CD4-positive, alpha-beta memory T cell (primary cell): ENCODE measurements around the gene TYK2. TPM values are rescaled to one million over a fixed set of nuclear protein-coding genes. Genes with fewer than 3 reads are reported as not detected.
A peak's percentile ranks its signal among the peaks of the same experiment; 100 is the strongest.

Source experiments
- CTCF ChIA-PET: fragments of 350-600 bp; sonication (Branson Sonifier 250); formaldehyde crosslinking; loops from one replicate; lab custom pipeline; 2021; ENCODE audit warnings: inconsistent platforms; ENCODE audit not compliant: partially characterized antibody; lab: Charles Lee
- POLR2A ChIA-PET: fragments of 350-600 bp; sonication (Branson Sonifier 250); formaldehyde crosslinking; loops from one replicate; lab custom pipeline; 2021; ENCODE audit not compliant: partially characterized antibody; lab: Charles Lee
- DNase-seq, 5 donors: peaks; one replicate each; pipeline versions ENCODE4 v3.0.0 to v3.0.0-alpha.2; 2020 to 2022; ENCODE audit warnings: mixed read lengths in 1 of 5
- H3K27ac ChIP-seq: one replicate; pipeline ENCODE4 v1.7.0; 2013; ENCODE audit warnings: low read depth, low read length
- H3K27me3 ChIP-seq: 2 replicates; pipeline ENCODE4 v1.7.0; 2013; ENCODE audit warnings: mild to moderate bottlenecking, low read length, moderate library complexity; ENCODE audit not compliant: insufficient read depth
- H3K36me3 ChIP-seq: 2 replicates; pipeline ENCODE4 v1.7.0; 2013; ENCODE audit warnings: mild to moderate bottlenecking, low read length, moderate library complexity; ENCODE audit not compliant: insufficient read depth
- H3K4me1 ChIP-seq: 2 replicates; pipeline ENCODE4 v1.7.0; 2013; ENCODE audit warnings: mild to moderate bottlenecking, low read length, moderate library complexity; ENCODE audit not compliant: insufficient read depth
- H3K4me3 ChIP-seq, 2 donors: one replicate each; pipeline ENCODE4 v1.7.0; 2013; ENCODE audit warnings: low read length in 2 of 2, mild to moderate bottlenecking in 1 of 2
- H3K9me3 ChIP-seq, 2 donors: one replicate each; pipeline ENCODE4 v1.7.0; 2013; ENCODE audit warnings: low read length in 2 of 2, control low read depth in 1 of 2; ENCODE audit not compliant: control insufficient read depth in 1 of 2
- H3K27ac Mint-ChIP-seq, 7 donors: one replicate each; pipeline ENCODE4 v1.8.0; 2020 to 2021; ENCODE audit warnings: mixed read lengths in 7 of 7, mild to moderate bottlenecking in 6 of 7, inconsistent platforms in 3 of 7, moderate library complexity in 3 of 7
- H3K27me3 Mint-ChIP-seq, 2 donors: one replicate each; pipeline ENCODE4 v1.8.0; 2020 to 2021; ENCODE audit warnings: mixed read lengths in 2 of 2
- H3K36me3 Mint-ChIP-seq, 2 donors: one replicate each; pipeline ENCODE4 v1.8.0; 2020 to 2021; ENCODE audit warnings: mixed read lengths in 2 of 2, inconsistent platforms in 1 of 2, mild to moderate bottlenecking in 1 of 2
- H3K4me1 Mint-ChIP-seq, 4 donors: one replicate each; pipeline ENCODE4 v1.8.0; 2020 to 2021; ENCODE audit warnings: mixed read lengths in 4 of 4, mild to moderate bottlenecking in 1 of 4
- H3K4me3 Mint-ChIP-seq, 8 donors: one replicate each; pipeline ENCODE4 v1.8.0; 2020 to 2021; ENCODE audit warnings: mixed read lengths in 8 of 8, mild to moderate bottlenecking in 7 of 8, moderate library complexity in 6 of 8, inconsistent platforms in 3 of 8
- H3K9me3 Mint-ChIP-seq, 8 donors: one replicate each; pipeline ENCODE4 v1.8.0; 2020 to 2021; ENCODE audit warnings: mixed read lengths in 8 of 8, mild to moderate bottlenecking in 5 of 8, inconsistent platforms in 3 of 8, moderate library complexity in 1 of 8
- intact Hi-C: fragments of 100-400 bp; cut with micrococcal nuclease; formaldehyde crosslinking; loops from one replicate; pipeline ENCODE4 v1.15.1; 2023
- polyA plus RNA-seq, 2 donors: library from polyadenylated mRNA; unstranded; fragments of 300-500 nt; fragmentation: Illumina TruSeq; gene quantifications; one replicate each; pipeline ENCODE4 v1.2.3, GENCODE V29; 2021
- total RNA-seq, 2 experiments: library from RNA; stranded (reverse); gene quantifications; one replicate each; pipeline ENCODE4 v1.2.3, GENCODE V29; 2021

TYK2 gene
- total and polyA plus RNA-seq, 4 experiments from 2014 or later: 33.3 to 314 (median 187) TPM

DNA sequence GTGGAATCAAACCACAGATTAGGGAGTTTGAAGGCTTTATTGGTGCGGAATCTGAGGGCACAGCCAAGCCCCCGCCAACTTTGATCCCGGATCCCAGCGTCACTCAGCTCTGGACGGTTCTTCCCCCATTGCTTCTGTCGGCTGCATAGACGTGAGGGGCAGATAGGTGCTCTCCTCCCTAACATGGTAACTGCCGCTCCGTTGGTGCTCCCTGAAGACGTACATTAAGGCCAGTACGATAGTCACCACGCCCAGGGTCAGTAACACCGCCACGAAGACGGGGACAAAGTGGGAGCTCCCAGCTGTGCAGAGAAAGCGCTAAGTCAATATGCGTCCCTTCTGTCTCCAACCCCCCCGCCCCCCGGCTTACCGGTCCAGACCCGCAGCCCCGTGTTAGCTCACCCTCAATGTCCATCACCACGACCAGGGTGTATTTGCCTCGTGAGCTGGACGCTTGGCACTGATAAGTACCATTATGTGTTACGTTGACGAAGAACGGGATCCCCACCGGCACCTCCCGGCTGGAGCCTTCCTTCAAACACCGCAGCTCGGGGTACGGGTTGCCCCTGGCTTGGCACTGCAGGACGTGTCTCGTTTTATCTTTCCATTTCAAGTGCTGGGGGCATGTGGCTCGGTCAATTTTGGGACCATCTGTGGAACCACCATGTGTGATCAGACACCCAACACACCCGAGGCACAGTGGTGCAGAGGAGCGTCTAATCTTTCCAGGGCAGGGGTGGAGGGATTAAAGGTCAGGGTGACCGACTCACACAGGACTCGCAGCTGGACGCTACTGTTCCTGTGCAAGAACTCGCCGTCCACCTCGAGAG is 46.4 kb downstream of the TYK2 start:
- no peaks in the 10 kb centered on the region for H3K9me3 Mint-ChIP-seq
- Histone ChIP-seq H3K4me1 (peaks cover 52% of the 10 kb centered on the region), H3K27ac (peak overlapping the region; percentile 88), H3K27me3 (no peaks in the 10 kb centered on the region), H3K4me3 (peak overlapping the region; percentile 57 to 73), H3K9me3 (no peaks in the 10 kb centered on the region), H3K36me3 (peaks cover 36% of the 10 kb centered on the region)
- peak overlapping the region; percentile 92 to 99 (median 96) for H3K4me3 Mint-ChIP-seq
- peaks cover 15 to 65% (median 35%) of the 10 kb centered on the region in 4 donors for H3K4me1 Mint-ChIP-seq
- no peak for DNase-seq
- ChIA-PET POLR2A (interaction anchor here (0.6 to 3.6 kb wide), 19 partner anchors 9 to 1820 kb away, joined by 3 to 33 read pairs (median 4); partner anchors contain the start of genes CDC37, DNM2, FDX2 and ICAM1), CTCF (interaction anchor here (0.6 to 1.3 kb wide), 3 partner anchors 54 to 84 kb away, joined by 4 to 6 read pairs (median 4); no protein-coding TSS in a partner anchor)
- H3K36me3 Mint-ChIP-seq: peaks cover 14 to 42% of the 10 kb centered on the region in 2 donors
- H3K27ac Mint-ChIP-seq: peak overlapping the region; percentile 91 to 98 (median 97)
- intact Hi-C loops: loop anchor here (1.0 to 5.0 kb wide), 7 partner anchors 18 to 517 kb away; partner anchors contain the start of genes CDC37, FBXL12, FDX2 and ICAM1
- no peaks in the 10 kb centered on the region for H3K27me3 Mint-ChIP-seq

DNA sequence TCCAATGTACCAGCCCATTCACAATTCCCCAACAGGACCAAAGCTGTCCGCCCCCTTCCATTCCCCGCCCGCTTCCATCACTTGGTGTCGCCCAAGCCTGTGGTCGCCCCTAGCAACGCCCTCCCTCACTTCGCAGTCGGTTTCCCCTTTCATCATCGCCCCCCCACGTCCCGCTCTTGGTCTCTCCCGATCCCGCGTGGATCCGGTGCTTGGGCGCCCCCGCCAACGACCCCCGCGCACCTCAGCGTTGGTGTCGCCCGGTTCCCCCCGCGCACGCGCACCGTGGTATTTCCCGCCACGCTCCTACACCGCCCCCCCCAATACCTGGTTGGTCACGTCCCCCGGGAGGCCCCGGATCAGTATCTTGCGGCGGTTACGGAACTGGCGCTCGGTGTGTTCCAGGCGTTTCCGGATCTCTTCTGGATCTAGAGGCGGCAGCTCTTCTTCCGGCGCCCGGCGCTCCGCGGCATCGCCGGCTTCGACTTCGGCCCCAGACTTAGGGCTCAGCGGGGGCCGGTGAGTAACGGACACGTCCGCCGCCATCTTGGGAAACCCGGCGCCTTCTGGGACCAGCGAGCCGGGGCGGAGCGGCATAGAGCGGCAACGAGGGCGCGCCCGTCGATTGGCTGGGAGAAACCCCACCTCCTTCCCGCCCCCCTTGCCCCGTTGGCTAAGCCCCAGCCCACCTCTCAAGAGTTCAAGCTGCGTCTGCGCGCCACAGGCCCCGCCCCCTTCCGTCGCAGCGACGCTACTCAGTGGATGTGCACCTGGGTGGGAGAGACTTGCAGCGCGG is 47.2 kb downstream of the TYK2 start, which contains the start of gene RAVER1:
Gene RAVER1, minus strand, starts transcription at position 565 of the 793 bp plus-strand sequence. Its CDS starts 22 bp downstream, at position 543.
- Mint-ChIP-seq H3K4me1 (peaks cover 7 to 57% (median 27%) of the 10 kb centered on the region in 4 donors), H3K9me3 (no peaks in the 10 kb centered on the region), H3K27ac (peak within 1 kb of the TSS; percentile 91 to 98 (median 97)), H3K27me3 (no peaks in the 10 kb centered on the region), H3K4me3 (peak within 1 kb of the TSS; percentile 92 to 99 (median 96)), H3K36me3 (peaks cover 10 to 35% of the 10 kb centered on the region in 2 donors)
- Histone ChIP-seq H3K9me3 (no peaks in the 10 kb centered on the region), H3K27ac (peak within 1 kb of the TSS; percentile 88), H3K36me3 (peaks cover 45% of the 10 kb centered on the region), H3K27me3 (no peaks in the 10 kb centered on the region), H3K4me1 (peaks cover 44% of the 10 kb centered on the region), H3K4me3 (peak within 1 kb of the TSS; percentile 73 to 89)
- peak; percentile 97 to 98 (median 98) for DNase-seq
- POLR2A ChIA-PET: interaction anchor here (0.6 to 3.6 kb wide), 19 partner anchors 10 to 385 kb away, joined by 3 to 33 read pairs (median 4); partner anchors contain the start of genes CDC37, DNM2, FDX2 and ICAM1
- intact Hi-C loops: loop anchor here (1.0 to 5.0 kb wide), 7 partner anchors 17 to 516 kb away; partner anchors contain the start of genes CDC37, FBXL12, FDX2 and ICAM1
- CTCF ChIA-PET: interaction anchor here (0.6 to 1.3 kb wide), 3 partner anchors 13 to 83 kb away, joined by 4 to 6 read pairs (median 4); no protein-coding TSS in a partner anchor

DNA sequence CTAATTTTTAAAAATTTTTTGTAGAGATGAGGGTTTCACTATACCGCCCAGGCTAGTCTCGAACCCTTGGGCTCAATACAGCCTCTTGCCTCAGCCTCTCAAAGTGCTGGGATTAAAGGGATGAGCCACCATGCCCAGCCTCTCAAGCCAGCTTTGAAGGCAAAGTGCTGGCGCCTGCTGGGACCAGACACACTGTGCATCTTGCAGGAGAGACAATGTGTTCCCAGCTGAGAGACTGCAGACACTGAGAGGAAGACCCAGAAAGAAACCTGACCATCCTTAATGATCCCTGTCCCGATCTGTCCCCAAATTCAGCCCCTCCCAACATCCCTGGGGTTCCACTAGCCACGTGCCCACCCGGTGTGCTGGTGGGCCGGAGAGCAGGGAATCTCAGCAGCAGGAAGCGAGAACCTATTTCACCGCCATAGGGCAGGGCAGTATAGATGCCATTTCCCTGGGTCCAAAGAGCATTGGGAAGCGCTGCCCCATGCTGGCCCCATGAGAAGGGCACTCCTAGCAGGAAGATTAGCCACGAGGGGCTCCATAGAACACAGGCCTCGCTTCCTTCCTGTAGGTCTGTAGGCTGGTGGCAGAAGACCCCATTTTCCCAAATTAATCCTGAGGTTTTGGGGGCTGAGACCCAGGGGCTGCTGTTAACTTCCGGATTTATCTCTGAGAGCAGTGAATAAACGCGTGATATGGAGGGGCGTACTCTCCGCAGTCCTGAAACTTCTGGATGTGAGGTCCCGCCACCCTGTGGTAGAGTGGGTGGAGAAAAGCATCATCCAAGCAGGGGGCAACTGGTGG is 48.0 kb downstream of the TYK2 start:
- intact Hi-C loops: loop anchor here (2.0 to 5.0 kb wide), 3 partner anchors 44 to 515 kb away; partner anchors contain the start of genes FBXL12, ICAM5 and PPAN
- peaks cover 37% of the 10 kb centered on the region for H3K4me1 ChIP-seq
- Mint-ChIP-seq H3K36me3 (peaks cover 10 to 38% of the 10 kb centered on the region in 2 donors), H3K9me3 (no peaks in the 10 kb centered on the region), H3K4me1 (peaks cover 7 to 54% (median 26%) of the 10 kb centered on the region in 4 donors), H3K4me3 (peak overlapping the region; percentile 92 to 99 (median 96)), H3K27me3 (no peaks in the 10 kb centered on the region), H3K27ac (peak overlapping the region; percentile 91 to 98 (median 97))
- H3K27me3 ChIP-seq: no peaks in the 10 kb centered on the region
- ChIA-PET POLR2A (interaction anchor here (0.6 to 3.6 kb wide), 10 partner anchors 10 to 234 kb away, joined by 3 to 33 read pairs (median 6); partner anchors contain the start of genes CDC37, FDX2, ICAM1 and KRI1), CTCF (interaction anchor here (0.6 to 3.3 kb wide), 4 partner anchors 12 to 82 kb away, joined by 3 to 18 read pairs (median 5); no protein-coding TSS in a partner anchor)
- peaks cover 53% of the 10 kb centered on the region for H3K36me3 ChIP-seq
- DNase-seq: no peak
- peak overlapping the region; percentile 88 for H3K27ac ChIP-seq
- H3K4me3 ChIP-seq: peak overlapping the region; percentile 73 to 89
- no peaks in the 10 kb centered on the region for H3K9me3 ChIP-seq

DNA sequence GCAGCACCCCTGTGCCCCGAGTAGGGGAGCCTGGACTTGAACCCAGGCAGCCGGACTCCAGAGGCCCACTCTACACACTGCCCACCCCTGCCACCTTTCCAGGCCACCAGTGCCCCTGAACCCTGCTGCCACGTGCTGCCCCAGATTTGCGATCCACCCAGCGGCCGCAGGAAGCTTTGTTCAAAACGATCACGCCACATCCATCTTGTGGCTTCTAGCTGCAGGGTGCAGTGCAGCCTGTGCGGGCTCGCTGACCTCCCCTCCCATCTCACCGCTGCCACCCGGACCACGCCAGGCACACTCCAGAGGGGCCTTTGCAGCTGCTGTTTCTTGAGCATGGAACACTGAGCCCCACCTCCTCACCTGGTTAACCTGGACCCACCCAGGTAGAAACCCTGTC is 50.8 kb downstream of the TYK2 start:
- no peak for DNase-seq
- no peak overlapping the region for H3K4me3 Mint-ChIP-seq
- H3K9me3 Mint-ChIP-seq: no peaks in the 10 kb centered on the region
- peaks cover 10 to 38% of the 10 kb centered on the region in 2 donors for H3K36me3 Mint-ChIP-seq
- peaks cover 7 to 38% (median 22%) of the 10 kb centered on the region in 4 donors for H3K4me1 Mint-ChIP-seq
- no peaks in the 10 kb centered on the region for H3K9me3 ChIP-seq
- H3K27me3 ChIP-seq: no peaks in the 10 kb centered on the region
- peak overlapping the region in 1 of 7 donors; percentile 47 for H3K27ac Mint-ChIP-seq
- intact Hi-C loops: no loop called here
- no peaks in the 10 kb centered on the region for H3K27me3 Mint-ChIP-seq
- no peak overlapping the region for H3K4me3 ChIP-seq
- CTCF ChIA-PET: interaction anchor here (3.3 kb wide), 1 partner anchor 70 kb away, joined by 18 read pairs; no protein-coding TSS in a partner anchor
- POLR2A ChIA-PET: interaction anchor here (0.9 to 1.0 kb wide), 2 partner anchors 50 to 58 kb away, joined by 3 to 4 read pairs; partner anchors contain the start of gene ICAM1
- no peak overlapping the region for H3K27ac ChIP-seq
- H3K36me3 ChIP-seq: peaks cover 56% of the 10 kb centered on the region
- peaks cover 25% of the 10 kb centered on the region for H3K4me1 ChIP-seq

DNA sequence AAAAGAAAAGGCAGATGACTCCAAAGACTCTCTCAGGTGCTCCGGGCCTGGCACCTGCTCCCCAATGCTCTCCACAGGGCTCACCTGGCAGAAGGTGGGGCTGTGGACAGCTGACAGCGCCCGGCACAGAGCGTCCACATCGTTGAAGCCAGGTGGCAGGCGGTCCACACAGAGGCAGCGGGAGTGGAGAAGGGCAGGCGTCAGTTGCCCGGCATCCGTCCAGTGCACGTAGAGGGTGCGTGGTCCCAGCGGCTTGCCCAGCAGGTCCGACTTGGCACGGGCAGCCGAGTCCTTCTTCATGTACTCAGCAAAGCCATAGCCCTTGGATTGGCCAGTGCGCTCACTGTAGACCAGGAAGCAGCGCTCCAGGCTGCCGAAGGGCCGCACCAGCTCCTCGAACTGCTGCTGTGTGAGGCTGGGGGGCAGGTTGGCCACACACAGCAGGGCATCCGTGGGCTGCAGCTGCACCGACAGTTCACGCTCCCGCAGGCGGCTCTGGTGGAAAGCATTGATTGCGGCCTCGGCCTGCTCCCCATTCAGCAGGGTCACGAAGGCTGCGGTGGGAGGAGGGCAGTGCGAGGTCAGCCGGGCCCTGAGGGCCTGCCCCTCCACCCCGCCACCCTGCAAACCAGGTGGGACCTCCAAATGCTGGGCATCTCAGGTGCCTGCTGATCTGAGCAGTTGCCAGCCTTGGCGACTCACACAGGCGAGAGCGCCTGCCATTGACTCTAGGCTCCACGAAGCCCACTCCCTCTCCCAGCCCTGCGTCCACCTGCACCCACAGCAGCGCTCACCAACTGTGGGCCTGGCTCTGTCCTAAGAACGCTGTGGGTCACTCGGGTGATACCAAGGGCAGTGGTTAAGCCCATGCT is 51.6 kb downstream of the TYK2 start:
- POLR2A ChIA-PET: no interaction called here
- no peak for DNase-seq
- H3K36me3 ChIP-seq: peaks cover 58% of the 10 kb centered on the region
- Mint-ChIP-seq H3K4me1 (peaks cover 7 to 30% (median 17%) of the 10 kb centered on the region in 4 donors), H3K36me3 (peaks cover 10 to 44% of the 10 kb centered on the region in 2 donors), H3K27ac (no peak overlapping the region), H3K9me3 (no peaks in the 10 kb centered on the region), H3K4me3 (no peak overlapping the region), H3K27me3 (no peaks in the 10 kb centered on the region)
- H3K27me3 ChIP-seq: no peaks in the 10 kb centered on the region
- peaks cover 18% of the 10 kb centered on the region for H3K4me1 ChIP-seq
- H3K4me3 ChIP-seq: no peak overlapping the region
- intact Hi-C loops: no loop called here
- CTCF ChIA-PET: interaction anchor here (3.3 kb wide), 1 partner anchor 69 kb away, joined by 18 read pairs; no protein-coding TSS in a partner anchor
- no peaks in the 10 kb centered on the region for H3K9me3 ChIP-seq
- no peak overlapping the region for H3K27ac ChIP-seq
